Sigmoid colon (tissue), 7 donors: ENCODE results near the gene CEACAM19. TPM values are rescaled to one million over a fixed set of nuclear protein-coding genes. Genes with fewer than 3 reads are reported as not detected.

Experiments used
- DNase-seq: peaks from one replicate; pipeline ENCODE4 v3.0.0-alpha.2; 2019
- H3K27ac ChIP-seq, 4 donors: fragments of 200-600 bp; sonication (generic); one replicate each; pipeline ENCODE4 v1.5.1; 2016 to 2019; ENCODE audit warnings: mild to moderate bottlenecking in 1 of 4
- H3K27me3 ChIP-seq, 3 donors: fragments of 200-600 bp; sonication (generic); one replicate each; pipeline ENCODE4 v1.5.1; 2019; ENCODE audit warnings: mild to moderate bottlenecking in 1 of 3
- H3K36me3 ChIP-seq, 4 donors: fragments of 200-600 bp; sonication (generic); one replicate each; pipeline ENCODE4 v1.5.1; 2016 to 2019
- H3K4me1 ChIP-seq, 4 donors: fragments of 200-600 bp; sonication (generic); one replicate each; pipeline ENCODE4 v1.5.1; 2017 to 2019
- H3K4me3 ChIP-seq, 4 donors: fragments of 200-600 bp; sonication (generic); one replicate each; pipeline ENCODE4 v1.5.1; 2017 to 2019; ENCODE audit warnings: mild to moderate bottlenecking in 2 of 4, moderate library complexity in 1 of 4
- H3K9me3 ChIP-seq, 4 donors: fragments of 200-600 bp in 3 of 4; sonication (generic) in 3 of 4; one replicate each; pipeline versions ENCODE4 v1.5.1 to v1.6.1; 2013 to 2019
- EP300 ChIP-seq, 4 donors: sonication (generic); formaldehyde crosslinking; IDR thresholded peaks; one replicate each; pipeline ENCODE4 v1.6.1; 2017; ENCODE audit warnings: antibody characterized with exemption in 4 of 4
- POLR2A ChIP-seq, 2 donors: fragments of 450-650 bp; IDR thresholded peaks; one replicate each; pipeline ENCODE4 v1.6.1; 2016; ENCODE audit warnings: antibody characterized with exemption in 2 of 2, mild to moderate bottlenecking in 2 of 2, moderate library complexity in 2 of 2
- POLR2AphosphoS5 ChIP-seq, 4 donors: sonication (generic); formaldehyde crosslinking; IDR thresholded peaks; one replicate each; pipeline ENCODE4 v1.6.1; 2017; ENCODE audit warnings: antibody characterized with exemption in 4 of 4
- WGBS, 2 donors: extraction: QIAGEN DNeasy Blood & Tissue Kit; methylation state at CpG; one replicate each; pipeline ENCODE4 v1.1.7; 2013; 5-methylcytosine and 5-hydroxymethylcytosine counted together
- intact Hi-C: fragments of 100-400 bp; cut with DNase I; formaldehyde crosslinking; loops from one replicate; pipeline ENCODE4 v1.15.1; 2023
- polyA plus RNA-seq, 3 donors: library from polyadenylated mRNA; stranded (reverse); fragments of 200-250 nt; gene quantifications; one replicate each; pipeline ENCODE4 v1.2.3, GENCODE V29; 2013
- total RNA-seq, 4 donors: library from RNA; depleted of rRNA; stranded (reverse); fragments of >200 nt; gene quantifications; one replicate each; pipeline ENCODE4 v1.1.0, GENCODE V29; 2016
- TF ChIP-seq, protein P1 (sequence below), 4 experiments: fragments of 450-650 bp in 3 of 4; fragments of 200-600 bp in 1 of 4; IDR thresholded peaks; one replicate each; pipeline ENCODE4 v1.5.1; 2016 to 2019; ENCODE audit warnings: antibody characterized with exemption in 4 of 4, mild to moderate bottlenecking in 3 of 4, moderate library complexity in 2 of 4
- donor health status: healthy with polysubstance abuse.
- donor health status: Bipolar disorder and iron deficiency.
- donor health status: healthy.

CEACAM19 gene
- total and polyA plus RNA-seq, 7 donors = 0.60 to 5.3 (median 1.4) TPM

DNA sequence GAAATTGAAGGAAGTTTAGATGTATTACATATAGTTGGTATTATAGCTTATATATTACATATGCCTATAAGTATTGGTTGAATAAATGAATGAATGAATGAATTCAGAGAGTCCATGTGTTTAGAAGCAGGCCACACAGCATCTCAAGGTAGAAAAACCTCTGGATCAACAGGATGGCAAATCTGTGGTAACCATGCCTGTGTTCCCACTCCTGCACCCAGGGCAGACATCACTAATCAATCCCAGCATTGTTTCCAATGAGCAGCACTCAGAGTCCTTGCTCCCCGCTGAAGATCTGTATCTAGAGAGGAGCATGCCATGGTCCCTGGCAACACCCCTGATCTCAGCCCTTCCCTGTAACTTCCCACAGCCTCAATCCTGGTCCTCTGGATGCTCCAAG, 944 bp downstream of the CEACAM19 start:
- WGBS, 2 donors = 84 to 88% methylated on average over 1 of the region's 1 CpG
- no peak overlapping the region for H3K4me3 ChIP-seq
- DNase-seq = no peak

DNA sequence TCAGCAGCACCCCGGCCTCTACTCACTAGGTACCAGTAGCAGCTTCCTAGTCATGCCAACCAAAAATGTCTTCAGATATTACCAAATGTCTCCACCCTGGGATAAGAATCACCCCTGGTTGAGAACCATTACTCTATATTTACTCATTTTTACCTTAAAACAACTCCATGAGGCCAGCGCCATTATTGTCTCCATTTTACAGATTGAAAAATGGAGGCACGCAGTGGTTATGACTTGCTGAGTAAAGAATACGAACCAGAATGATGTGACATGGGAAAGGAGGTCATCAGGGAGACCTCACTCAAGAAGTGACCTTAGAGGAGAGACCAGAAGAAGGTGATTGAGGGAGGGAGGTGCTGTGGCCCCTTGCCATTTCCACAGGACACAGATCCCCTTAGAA, 2.2 kb downstream of the CEACAM19 start:
- no peak for DNase-seq
- WGBS, 2 donors = 92 to 93% methylated on average over 4 of the region's 4 CpGs
- no peak overlapping the region for H3K4me3 ChIP-seq
- intact Hi-C loops = no loop called here
- H3K27me3 ChIP-seq = no peaks in the 10 kb centered on the region
- H3K4me1 ChIP-seq = no peaks in the 10 kb centered on the region
- no peaks in the 10 kb centered on the region for H3K36me3 ChIP-seq
- TF ChIP-seq POLR2A (IDR thresholded peaks at IDR 0.05) (no peak), EP300 (IDR thresholded peaks at IDR 0.05) (no peak), POLR2AphosphoS5 (IDR thresholded peaks at IDR 0.05) (no peak)
- TF ChIP-seq, protein P1, sequence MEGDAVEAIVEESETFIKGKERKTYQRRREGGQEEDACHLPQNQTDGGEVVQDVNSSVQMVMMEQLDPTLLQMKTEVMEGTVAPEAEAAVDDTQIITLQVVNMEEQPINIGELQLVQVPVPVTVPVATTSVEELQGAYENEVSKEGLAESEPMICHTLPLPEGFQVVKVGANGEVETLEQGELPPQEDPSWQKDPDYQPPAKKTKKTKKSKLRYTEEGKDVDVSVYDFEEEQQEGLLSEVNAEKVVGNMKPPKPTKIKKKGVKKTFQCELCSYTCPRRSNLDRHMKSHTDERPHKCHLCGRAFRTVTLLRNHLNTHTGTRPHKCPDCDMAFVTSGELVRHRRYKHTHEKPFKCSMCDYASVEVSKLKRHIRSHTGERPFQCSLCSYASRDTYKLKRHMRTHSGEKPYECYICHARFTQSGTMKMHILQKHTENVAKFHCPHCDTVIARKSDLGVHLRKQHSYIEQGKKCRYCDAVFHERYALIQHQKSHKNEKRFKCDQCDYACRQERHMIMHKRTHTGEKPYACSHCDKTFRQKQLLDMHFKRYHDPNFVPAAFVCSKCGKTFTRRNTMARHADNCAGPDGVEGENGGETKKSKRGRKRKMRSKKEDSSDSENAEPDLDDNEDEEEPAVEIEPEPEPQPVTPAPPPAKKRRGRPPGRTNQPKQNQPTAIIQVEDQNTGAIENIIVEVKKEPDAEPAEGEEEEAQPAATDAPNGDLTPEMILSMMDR (IDR thresholded peaks at IDR 0.05) = no peak
- no peaks in the 10 kb centered on the region for H3K9me3 ChIP-seq
- no peak overlapping the region for H3K27ac ChIP-seq

More for the DNA sequence above, 944 bp downstream of the CEACAM19 start:
- intact Hi-C loops = no loop called here
- no peaks in the 10 kb centered on the region for H3K27me3 ChIP-seq
- H3K36me3 ChIP-seq = no peaks in the 10 kb centered on the region
- H3K4me1 ChIP-seq = no peaks in the 10 kb centered on the region
- no peak overlapping the region for H3K27ac ChIP-seq
- H3K9me3 ChIP-seq = no peaks in the 10 kb centered on the region
- no peak for TF ChIP-seq POLR2AphosphoS5 (IDR thresholded peaks at IDR 0.05)
- no peak for TF ChIP-seq POLR2A (IDR thresholded peaks at IDR 0.05)
- TF ChIP-seq EP300 (IDR thresholded peaks at IDR 0.05) = no peak
- TF ChIP-seq, protein P1 (IDR thresholded peaks at IDR 0.05) = no peak

GRCh38 chr19:44675521-44675920, 4.2 kb downstream of the CEACAM19 start:
- no peaks in the 10 kb centered on the region for H3K36me3 ChIP-seq
- TF ChIP-seq POLR2AphosphoS5 (IDR thresholded peaks at IDR 0.05) (no peak), POLR2A (IDR thresholded peaks at IDR 0.05) (no peak), EP300 (IDR thresholded peaks at IDR 0.05) (no peak)
- TF ChIP-seq, protein P1 (IDR thresholded peaks at IDR 0.05) = no peak
- H3K4me3 ChIP-seq = no peak overlapping the region
- no peak for DNase-seq
- no peak overlapping the region for H3K27ac ChIP-seq
- H3K4me1 ChIP-seq = no peaks in the 10 kb centered on the region
- WGBS, 2 donors = 93 to 95% methylated on average over 6 of the region's 6 CpGs
- intact Hi-C loops = no loop called here
- H3K27me3 ChIP-seq = no peaks in the 10 kb centered on the region
- no peaks in the 10 kb centered on the region for H3K9me3 ChIP-seq

DNA sequence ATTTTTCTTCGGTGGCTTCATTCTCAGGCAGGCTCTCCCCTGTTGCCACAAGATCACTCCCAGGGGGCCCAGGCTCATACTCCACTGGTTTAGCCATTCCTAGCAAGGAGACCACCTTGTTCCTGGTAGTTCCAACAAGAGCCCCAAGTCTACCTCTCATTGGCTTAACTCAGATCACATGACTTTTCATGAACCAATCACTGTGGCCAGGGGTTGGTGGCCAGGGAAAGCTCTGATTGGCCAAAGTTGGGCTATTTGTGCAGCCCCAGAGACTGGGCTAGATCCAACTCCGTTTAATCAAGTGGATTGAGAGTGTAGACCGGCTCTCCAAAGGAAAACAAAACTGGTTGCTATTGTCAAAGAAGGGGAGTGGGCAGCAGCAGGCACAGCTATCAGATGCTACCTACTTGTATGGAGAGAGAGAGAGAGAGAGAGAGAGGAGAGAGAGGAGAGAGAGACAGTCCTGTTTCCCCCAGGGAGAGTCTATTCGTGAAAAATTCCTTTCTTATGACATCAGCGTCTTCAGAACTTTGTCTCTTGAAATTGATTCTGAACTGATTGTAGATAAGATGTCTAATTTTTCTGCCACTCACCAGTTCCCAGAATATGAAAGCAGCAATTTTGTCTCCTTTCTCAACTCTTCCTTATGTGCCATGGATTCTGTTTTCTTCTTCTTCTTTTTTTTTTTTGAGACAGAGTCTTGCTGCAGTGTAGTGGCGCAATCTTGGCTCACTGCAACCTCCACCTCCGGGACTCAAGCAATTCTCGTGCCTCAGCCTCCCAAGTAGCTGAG, 5.9 kb downstream of the CEACAM19 start:
- DNase-seq = no peak
- no peaks in the 10 kb centered on the region for H3K36me3 ChIP-seq
- no peaks in the 10 kb centered on the region for H3K27me3 ChIP-seq
- TF ChIP-seq, protein P1 (IDR thresholded peaks at IDR 0.05) = no peak
- H3K4me3 ChIP-seq = no peak overlapping the region
- H3K4me1 ChIP-seq = no peaks in the 10 kb centered on the region
- WGBS, 2 donors = 76 to 81% methylated on average over 8 of the region's 8 CpGs
- intact Hi-C loops = no loop called here
- no peak overlapping the region for H3K27ac ChIP-seq
- H3K9me3 ChIP-seq = no peaks in the 10 kb centered on the region

DNA sequence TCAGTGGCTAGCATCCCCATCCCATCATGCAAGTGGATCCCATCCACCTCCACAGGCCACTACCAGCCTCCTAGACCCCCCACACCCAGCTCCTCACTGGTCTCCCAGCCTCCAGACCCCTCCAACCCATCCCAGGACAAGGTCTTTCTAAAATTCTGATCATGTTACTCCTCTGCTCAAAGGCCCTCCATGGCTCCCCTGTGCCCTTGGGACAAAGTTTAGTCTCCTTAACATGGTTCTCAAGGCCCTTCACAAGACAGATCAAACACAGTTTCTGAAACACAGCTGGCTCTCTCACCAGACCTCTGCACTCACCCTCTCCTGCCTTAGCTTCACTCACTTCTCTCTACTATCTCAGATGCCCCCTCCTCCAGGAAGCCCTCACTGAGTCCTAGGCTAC, 9.3 kb downstream of the CEACAM19 start:
- no peaks in the 10 kb centered on the region for H3K4me1 ChIP-seq
- no peaks in the 10 kb centered on the region for H3K9me3 ChIP-seq
- H3K4me3 ChIP-seq = no peak overlapping the region
- H3K36me3 ChIP-seq = peaks cover 0 to 3% (median 0%) of the 10 kb centered on the region in 4 donors
- no peaks in the 10 kb centered on the region for H3K27me3 ChIP-seq
- no peak overlapping the region for H3K27ac ChIP-seq
- intact Hi-C loops = no loop called here
- no peak for DNase-seq
- TF ChIP-seq EP300 (IDR thresholded peaks at IDR 0.05) = no peak
- TF ChIP-seq POLR2AphosphoS5 (IDR thresholded peaks at IDR 0.05) = no peak
- no peak for TF ChIP-seq POLR2A (IDR thresholded peaks at IDR 0.05)
- TF ChIP-seq, protein P1 (IDR thresholded peaks at IDR 0.05) = no peak
